ENCODE results near the gene SGMS1.
"Not testable (repeated sequence)": the region's sequence is repeated elsewhere in the genome, so short reads cannot be mapped to it uniquely, and the experiment has no call there.

SGMS1 gene

DNA sequence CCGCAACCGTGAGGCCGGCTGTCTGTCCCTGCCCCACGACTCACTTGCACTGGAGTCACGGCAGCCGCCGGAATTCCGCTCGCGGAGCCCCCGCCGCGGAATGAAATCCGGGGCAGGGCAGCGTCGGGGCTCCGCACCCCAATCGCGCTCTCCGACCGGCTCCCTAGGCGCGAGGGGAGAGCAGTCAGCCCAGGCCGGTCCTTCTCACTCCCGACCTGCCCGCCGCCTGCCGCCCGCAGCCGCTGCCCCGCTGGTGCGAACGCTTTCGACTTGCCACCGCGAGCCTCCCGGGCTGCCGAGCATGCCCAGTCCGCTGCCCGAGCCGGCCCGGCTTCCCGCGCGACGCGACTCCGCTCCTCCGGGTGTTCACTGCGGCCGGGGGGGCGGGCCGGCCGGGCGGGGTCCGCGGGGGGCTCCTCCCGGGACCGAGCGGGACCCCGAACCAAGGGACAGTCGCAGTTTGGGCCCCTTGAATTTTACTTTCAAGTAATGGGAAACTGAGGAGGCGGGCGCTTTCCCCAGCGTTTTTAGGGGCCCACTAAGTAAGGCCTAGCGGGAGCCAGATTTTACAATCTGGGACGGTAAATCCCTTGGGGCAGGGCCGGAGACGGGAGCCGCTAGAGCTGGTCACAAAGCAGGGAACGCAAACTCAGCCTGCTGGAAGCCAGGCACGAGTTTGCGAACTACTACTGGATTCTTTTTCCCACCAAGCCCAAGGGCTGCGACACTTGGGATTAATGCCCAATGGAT is at the start of gene SGMS1:
TSS of gene SGMS1 (minus strand) at position 294 of the 750 bp plus-strand sequence. CDS start 279,842 bp downstream, outside the sequence.
- peak; percentile 53 for DNase-seq

DNA sequence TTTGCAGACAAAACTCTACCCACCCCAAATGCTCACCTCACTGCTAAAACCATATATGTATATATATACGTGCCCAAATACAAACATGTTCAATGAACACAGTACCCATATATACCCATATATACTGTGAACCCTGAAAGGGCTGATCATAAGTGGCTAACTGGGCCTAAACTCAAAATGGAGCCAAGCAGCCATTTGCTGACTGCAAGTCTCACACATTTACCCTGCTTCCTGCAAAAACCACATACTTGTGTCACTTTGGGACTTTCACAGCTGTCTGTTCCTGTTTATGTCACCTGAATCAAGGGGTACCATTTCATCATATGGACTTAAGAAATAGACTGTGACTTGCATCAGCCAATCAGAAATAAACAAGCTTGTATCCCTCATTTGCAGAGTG is 48.4 kb upstream of the SGMS1 start:
- DNase-seq = not testable (repeated sequence)

DNA sequence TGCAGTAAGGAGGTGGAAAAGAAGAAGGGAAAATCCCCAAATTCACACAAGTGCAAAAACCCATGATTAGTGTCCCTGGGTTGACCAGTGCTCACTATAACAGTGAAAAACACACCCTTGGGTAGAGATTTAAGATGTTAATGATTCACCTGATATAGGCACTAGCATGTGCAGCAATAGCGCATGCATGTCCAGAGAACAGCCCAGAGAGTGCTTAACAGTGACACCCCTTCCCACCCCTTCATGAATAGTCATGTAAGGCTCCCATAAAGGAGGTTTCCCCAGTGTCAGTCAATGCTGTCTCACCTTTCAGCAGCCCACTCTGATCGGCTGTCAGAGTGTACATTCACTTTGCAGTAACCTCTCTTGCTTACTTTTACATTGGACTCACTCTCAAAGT is 47.9 kb upstream of the SGMS1 start:
- DNase-seq = not testable (repeated sequence)

DNA sequence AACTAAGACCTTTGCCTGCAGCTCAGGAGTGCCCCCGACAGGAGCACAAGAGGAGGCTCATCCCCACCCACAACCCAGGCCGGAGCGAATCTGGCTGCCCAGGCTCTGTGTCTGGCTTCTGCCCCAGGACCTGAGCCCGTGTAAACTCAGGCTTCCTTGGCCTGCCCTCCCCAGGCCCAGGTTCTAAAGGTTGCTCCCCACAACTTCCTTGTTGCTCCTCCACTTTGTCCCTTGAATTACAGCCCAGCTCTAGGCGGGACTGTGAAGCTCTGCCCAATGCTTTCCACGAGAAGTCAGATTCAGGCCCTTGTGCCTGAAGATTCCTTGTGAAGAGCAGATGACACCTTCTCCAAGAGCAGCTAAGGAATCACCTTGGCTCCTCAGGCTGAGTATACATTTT is 46.2 kb upstream of the SGMS1 start:
- not testable (repeated sequence) for DNase-seq

DNA sequence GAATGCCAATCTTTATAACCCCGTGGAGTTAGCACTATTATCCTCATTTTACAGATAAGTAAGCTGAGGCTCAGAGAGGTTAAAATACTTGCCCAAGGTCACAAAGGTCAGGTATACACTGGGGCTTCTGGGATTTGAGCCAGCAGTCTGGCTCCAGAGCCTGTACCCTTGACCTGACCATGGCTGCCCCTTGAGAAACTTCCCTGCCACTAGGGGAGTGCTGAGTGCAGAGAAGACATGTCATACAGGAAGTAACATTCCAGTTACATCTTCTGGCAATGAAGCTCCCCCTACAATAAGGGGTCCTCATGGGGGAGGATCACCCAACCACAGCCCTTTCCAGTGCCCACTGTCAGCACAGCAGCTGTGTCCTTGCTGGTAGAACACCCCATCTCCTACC is 43.6 kb upstream of the SGMS1 start:
- not testable (repeated sequence) for DNase-seq

GRCh38 chr10:50662420-50662819 is 38.7 kb upstream of the SGMS1 start:
- DNase-seq = not testable (repeated sequence)

DNA sequence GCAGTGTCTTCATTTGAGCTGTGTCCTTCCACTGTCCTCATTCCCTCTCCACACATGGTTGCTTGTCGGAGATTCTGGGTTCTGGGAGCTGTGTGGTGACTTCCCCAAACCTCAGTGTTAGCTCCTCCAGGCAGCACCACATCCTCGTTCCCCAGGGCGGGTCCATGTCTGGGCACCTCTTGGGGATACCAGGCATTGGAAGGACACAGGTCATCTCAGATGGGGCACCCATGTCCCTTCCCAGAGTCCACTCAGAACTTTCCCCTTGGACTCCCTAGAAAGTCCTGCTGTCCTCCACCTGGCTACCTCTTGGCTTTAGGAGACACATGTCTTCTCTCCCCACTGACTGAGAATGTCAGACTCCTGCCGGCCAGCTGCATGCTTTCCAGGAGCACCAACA is 37.8 kb upstream of the SGMS1 start:
- not testable (repeated sequence) for DNase-seq

GRCh38 chr10:50659865-50660730 is 36.3 kb upstream of the SGMS1 start:
- DNase-seq = not testable (repeated sequence)

- DNase-seq = not testable (repeated sequence)
Measured at GRCh38 chr10:50659016-50659864, 35.5 kb upstream of the SGMS1 start.

- no peak for DNase-seq
Measured at GRCh38 chr10:50658165-50658564, 34.4 kb upstream of the SGMS1 start.

- no peak for DNase-seq
Measured at GRCh38 chr10:50653758-50654157, 30.0 kb upstream of the SGMS1 start.

- no peak for DNase-seq
Measured at GRCh38 chr10:50653142-50653541, 29.4 kb upstream of the SGMS1 start.

DNA sequence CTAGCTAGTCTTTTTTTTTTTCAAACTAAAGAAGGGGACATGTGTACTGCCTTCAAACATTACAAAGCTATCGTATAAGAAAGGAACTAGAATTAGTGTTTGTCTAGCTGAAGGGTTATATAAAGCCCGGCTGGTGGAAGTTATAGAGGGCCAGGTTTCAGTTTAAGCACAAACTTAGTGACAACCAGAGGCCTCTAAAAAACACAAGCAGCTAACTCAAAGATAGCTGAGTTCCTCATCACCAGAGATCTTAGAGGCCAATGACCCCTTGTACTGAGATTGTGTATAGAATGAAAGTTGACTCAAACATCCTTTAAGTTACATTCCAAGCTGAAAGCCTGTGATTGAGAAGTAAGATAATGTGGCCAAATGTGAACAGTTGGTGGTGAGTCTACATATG is 28.1 kb upstream of the SGMS1 start:
- DNase-seq = no peak

GRCh38 chr10:50650481-50650880 is 26.7 kb upstream of the SGMS1 start:
- DNase-seq = no peak

- no peak for DNase-seq
Measured at GRCh38 chr10:50648935-50649227, 25.1 kb upstream of the SGMS1 start.

DNA sequence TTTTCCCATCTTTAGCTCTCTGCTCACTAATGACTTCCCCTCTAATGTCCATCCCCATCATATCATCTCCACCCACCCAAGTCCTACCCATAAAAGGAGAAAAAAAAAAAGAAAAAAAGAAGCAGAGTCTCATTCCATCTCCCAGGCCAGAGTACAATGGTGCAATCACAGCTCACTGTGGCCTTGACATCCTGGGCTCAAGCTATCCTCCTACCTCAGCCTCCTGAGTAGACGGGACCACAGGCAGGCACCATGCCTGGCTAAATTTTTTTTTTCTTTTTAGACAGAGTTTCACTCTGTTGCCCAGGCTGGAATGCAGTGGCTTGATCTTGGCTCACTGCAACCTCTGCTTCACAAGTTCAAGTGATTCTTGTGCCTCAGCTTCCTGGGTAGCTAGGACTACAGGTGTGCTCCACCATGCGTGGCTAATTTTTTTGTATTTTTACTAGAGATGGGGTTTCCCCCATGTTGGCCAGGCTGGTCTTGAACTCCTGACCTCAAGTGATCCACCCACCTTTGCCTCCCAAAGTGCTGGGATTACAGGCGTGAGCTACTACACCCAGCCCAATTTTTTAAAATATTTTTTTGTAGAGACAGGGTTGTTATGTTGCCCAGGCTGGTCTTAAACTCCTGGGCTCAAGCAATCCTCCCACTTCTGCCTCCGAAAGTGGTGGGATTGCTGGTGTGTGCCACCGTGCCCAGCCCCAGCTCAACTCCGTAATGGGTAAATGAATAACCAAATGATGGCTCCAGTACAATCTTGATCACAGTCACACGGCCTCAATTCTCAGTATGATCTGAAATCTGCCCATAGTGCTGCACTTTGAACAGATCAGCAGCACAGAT is 24.6 kb upstream of the SGMS1 start:
- DNase-seq = no peak

DNA sequence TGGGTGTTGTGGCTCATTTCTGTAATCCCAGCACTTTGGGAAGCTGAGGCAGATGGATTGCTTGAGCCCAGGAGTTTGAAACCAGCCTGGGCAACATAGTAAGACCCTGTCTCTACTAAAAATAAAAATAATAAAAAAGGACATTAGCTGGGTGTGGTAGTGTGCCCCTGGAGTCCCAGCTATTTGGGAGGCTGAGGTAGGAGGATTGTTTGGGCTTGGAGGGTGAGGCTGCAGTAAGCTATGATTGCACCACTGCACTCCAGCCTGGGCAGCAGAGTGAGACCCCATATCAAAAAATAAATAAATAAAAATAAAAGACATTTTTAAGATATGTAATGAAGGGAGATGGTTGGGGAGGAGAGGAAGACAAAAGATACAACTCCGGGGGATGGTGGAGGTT is 23.6 kb upstream of the SGMS1 start:
- DNase-seq = not testable (repeated sequence)

DNA sequence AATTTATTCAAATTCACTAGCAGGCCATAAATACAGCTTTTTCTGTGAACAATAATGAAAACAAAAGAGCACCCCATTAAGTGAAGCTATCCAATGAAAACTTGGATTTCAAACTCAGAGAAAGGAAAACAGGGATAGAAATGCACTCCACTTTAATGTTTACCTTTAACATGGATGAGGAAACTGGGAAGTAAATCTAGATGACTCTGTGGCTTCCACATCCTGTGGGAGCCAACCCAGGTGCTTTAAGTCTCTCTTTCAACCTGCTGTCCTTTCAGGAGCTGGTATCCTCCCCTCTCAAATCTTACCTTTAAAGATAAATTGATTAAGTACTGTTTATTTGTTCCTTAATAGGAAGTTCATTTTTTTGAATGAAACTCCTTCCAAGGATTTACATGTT is 21.5 kb upstream of the SGMS1 start:
- no peak for DNase-seq

DNA sequence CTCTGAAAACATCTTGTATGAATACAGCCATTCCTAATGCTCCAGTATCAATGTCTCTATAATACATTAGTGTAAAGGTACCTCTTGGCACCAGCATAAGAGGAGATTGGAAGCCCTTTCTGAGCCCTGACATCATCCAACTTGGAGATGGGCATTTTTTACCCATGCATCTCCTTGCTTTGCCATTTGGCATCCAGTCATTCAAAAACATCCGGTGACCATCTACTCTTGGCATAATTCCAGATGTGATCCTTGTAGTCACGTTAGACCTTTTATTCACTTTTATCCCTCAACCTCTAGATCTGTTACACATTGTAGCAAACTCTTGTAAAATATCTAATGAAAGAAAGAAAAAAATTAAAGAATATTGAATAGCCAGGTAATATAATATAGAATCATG is 17.9 kb upstream of the SGMS1 start:
- no peak for DNase-seq

GRCh38 chr10:50640238-50640637 is 16.5 kb upstream of the SGMS1 start:
- no peak for DNase-seq

- DNase-seq = no peak
Measured at GRCh38 chr10:50636618-50637579, 13.1 kb upstream of the SGMS1 start.
